Measurements from ENCODE around the gene GORASP1.

The GORASP1 gene

DNA sequence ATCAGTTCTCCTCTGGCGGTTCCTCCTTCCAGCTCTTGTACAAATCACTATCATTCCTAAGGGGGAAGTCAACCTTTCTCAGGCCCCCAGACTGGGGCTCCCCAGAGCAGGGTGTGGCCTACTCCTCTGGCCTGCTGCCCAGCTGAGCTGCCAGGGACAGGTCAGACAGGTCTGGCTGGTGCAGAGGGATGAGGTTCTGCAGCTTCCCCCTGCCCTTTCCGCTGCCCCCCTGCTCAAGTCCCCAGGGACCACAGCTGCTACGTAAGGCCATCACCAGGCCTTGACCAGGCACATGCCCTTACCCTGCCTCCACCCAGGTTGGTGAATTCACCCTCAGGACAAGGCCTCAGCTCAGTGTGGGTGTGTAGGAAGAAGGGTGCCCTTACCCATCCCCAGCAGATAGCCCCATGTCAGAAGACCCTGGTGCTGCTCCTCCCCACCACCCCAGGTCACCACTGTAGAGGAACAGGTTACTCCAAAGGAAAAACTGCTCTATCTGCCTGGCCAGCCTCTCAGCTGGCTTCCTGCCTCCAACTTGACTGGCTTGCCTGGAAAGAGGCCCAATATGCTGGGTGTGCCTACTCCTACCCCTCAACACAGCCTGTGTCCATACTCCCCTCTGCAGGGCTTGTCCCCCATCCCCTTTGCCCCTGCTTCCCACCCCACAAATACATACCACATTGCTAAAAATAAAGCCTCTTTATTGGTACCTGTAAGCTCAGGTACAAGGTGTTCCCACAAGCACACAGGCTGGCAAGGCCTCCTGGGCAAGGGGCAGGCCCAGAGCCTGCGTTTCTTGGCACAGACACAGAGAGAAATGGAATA, 34.0 kb upstream of the GORASP1 start:
- no peak for DNase-seq (ENCODE audit: low spot score)

DNA sequence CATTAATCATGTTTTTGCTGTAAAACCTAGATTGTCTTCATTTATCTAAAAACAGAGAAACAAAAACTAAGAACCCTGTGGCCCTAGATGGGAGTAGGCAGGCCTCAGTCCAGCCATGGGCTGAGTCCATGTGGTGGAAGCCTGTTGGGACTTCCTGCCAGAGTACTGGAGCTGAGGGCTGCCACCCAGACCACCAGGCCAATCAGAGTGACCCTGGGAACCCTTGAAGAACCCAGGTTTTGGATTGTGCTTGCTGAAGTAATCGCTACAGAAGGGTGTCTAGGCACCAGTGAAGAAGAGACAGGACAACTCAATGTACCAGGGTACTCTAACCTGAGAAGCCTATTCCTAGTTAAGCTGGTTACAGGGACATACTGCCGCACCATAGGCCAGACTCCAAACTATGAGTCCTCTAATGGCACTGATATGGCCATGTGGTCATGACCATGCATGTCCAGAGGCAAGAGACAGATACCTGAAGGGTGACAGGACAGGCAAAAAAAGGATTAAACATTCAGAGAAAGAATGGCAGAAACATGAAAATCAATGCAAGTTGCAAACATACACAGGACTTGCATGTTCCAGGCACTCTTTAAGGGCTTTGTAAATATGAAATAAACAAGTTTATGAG, 33.0 kb upstream of the GORASP1 start:
- no peak for DNase-seq (ENCODE audit: low spot score)

DNA sequence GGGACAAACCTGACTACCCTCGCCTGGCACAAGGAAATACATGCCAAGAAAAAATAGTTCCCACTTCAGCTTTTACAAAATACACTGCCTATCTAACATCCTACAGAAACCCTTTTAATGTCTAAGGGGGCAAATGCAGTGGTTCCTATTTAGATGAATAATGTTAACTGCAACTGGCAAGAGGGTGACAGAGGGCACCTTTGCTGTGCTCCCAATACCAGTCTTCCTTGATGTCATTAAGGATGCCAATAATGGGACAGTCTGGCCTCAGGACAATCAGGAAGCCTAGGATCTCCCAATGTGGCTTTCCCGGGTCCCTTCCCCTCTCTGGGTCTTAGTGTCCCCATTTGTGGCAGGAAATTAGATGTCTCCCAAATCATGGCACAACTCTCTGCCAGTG, 32.0 kb upstream of the GORASP1 start:
- DNase-seq (ENCODE audit: low spot score) = no peak

DNA sequence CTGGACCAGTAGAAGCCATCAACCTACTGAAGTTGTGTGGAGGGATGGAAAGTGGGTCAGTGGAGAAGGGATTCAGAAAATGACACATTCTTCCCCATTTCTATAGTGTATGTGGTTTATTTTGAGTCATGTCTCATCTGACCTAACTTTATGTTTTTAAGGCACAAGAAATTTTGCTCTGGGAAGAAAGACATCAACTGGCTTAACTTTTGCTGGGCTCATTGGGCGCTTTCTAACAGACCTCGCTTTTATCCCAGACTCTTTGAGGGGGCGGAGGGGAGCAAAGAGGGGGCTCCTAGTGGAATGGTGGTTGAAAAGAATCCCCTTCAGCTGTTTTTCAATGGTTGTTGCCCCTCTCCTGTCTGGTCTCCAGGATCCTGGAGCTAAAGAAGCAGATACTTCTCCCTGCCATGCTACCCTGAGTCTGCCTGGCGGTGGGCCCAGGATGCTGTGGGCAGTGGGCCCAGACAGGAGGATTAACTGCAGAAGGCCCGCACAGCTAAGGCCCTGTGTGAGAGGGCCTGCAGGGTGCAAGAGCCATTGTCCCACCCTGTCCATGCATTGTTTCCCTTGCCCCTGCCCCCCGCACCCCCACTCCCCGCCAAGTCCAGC, 31.5 kb upstream of the GORASP1 start:
- peak; percentile 55 for DNase-seq (ENCODE audit: low spot score)

DNA sequence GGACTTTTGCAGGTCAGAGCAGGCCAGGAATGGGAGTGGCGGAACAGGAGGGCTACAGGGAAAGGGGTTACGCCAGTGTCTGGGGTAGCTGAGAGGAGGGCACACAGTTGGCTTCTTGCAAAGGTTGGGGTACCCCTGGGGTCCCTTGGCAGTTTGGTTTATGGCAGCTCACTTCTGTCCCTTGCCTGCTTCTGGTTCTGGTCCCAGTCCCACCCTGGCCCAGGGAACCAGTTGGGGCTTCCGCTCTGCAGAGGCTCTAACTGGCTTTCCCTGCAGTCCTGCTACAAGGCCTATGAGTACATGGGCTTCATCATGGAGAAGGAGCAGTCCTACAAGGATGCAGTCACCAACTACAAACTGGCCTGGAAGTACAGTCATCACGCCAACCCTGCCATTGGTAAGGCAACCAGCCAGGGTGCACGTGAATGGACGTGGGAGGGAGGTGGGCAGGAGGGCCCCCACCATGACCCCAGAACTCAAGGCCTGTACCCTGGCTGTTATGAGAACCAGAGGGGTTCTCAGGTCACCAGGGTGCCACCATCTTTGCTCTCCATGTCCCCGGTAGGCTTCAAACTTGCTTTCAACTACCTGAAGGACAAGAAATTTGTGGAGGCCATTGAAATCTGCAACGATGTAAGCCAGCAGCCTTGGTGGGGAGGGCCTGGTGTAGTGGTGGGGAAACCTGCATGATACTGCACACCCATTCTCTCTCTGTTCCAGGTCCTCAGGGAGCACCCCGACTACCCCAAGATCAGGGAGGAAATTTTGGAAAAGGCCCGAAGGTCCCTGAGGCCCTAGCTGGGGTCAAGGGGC, 30.8 kb upstream of the GORASP1 start:
- DNase-seq (ENCODE audit: low spot score) = no peak

DNA sequence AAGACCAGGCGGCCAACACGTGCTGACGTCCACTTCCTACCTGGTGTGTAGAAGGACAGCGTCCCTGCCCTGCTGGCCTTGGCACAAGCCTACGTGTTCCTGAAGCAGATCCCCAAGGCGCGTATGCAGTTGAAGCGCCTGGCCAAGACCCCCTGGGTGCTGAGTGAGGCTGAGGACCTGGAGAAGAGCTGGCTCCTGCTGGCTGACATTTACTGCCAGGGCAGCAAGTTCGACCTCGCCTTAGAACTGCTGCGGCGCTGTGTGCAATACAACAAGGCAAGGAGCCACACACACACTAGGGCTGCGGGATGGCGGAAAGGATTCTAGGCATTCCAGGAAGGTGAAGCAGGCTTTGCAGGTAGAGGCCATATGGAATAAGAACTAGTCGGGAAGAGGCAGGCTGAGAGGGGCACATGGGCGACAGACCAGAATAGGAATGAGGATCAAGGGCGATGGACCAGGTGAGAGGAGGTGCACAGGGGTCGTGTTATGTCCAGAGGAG, 30.1 kb upstream of the GORASP1 start:
- DNase-seq (ENCODE audit: low spot score) = no peak

DNA sequence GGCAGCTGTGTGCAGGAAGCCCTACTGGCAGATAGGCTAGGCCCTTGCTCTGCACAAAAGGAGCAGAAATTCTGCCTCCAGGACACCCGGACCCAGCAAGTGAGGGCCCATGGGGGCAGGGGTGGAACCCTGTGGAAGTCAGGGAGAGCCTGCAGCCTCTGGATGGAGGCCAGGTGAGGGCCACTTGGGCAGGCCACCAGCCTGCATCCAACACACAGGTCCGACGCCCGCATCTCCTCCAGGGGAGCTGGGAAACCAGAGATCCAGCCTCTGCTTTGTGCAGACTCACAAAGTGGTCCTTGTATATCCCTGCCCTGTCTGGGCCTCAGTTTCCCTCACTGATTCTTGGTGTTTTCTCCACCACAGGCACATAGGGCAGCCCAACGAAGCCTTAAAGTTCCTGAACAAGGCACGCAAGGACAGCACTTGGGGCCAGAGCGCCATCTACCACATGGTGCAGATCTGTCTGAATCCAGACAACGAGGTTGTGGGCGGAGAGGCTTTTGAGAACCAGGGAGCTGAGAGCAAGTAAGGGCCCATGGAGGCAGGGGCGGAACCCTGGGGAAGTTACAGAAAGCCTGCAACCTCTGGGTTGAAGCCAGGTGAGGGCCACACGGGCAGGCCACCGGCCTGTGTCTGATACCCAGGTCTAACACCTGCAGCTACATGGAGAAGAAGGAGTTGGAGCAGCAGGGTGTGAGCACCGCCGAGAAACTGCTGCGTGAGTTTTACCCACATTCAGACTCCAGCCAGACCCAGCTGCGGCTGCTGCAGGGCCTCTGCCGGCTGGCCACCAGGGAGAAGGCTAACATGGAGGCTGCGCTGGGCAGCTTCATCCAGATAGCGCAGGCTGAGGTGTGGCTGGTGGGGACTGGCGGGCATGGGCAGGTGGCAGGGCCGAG, 29.4 kb upstream of the GORASP1 start:
- no peak for DNase-seq (ENCODE audit: low spot score)

DNA sequence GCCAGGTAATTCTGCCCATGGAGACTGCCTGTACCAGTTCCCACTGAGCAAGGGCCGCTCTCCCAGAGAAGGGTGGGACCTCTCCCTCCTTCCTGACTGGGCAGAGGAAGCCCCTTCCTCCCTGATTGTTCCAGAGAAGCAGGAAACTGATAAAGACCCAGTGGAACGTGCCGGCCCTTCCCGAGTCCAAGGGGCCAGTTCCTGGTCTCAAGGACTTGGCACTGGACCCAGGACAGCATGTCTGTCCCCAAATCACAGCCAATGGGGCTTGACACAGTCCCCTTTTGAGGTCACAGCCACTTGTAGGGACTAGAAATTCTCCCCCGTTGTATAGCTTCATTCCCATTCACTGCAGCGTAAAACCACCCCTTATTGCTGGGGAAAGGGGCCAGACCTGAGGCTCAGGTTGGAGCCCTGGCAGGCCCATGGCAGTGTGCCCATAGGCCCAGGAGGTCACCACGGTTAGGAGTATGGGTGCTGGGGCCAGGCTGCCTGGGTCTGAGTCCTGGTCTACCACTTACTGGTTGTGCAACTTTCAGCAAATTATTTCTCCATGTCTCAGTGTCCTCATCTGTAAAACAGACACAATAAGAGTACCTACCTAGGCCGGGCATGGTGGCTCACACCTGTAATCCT, 27.9 kb upstream of the GORASP1 start:
- DNase-seq (ENCODE audit: low spot score) = no peak

DNA sequence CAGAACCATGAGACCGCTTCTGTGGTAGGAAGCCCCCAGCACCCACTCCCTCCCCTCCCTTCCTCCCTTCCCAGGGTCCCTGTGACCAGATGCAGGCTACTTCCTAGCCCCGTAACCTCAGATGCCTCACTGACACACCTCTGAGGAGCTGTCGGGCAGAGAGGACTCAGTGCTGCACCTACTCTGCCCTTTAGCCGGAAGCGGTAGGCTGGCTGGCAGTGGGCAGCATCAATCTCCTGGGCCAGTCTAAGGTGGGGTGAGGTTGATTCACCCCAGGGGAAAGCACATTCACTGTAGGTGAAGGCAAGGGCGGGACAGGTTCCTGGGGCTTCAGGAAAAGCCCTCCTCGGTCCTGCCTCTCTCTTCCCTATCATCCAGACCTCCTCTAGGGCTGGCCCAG, 26.9 kb upstream of the GORASP1 start:
- no peak for DNase-seq (ENCODE audit: low spot score)

DNA sequence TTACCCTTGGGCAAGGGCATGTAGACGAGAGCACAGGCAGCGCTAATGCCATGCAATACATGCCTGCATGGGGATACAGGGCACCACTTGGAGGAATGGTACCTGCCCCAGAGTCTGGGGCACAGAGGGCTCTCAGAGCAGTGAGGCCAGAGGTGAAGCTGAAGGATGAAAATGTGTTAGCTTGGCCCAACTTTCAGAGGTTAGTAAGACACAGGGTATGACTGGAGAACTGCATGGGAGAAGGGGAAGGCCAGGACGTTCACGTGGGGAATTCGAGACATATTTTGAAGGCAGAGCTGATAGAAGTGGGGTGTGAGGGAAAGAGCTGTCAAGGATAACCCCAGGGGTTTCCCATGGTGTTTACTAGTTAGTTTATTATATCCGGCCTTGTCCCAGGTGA, 26.4 kb upstream of the GORASP1 start:
- DNase-seq (ENCODE audit: low spot score) = no peak

DNA sequence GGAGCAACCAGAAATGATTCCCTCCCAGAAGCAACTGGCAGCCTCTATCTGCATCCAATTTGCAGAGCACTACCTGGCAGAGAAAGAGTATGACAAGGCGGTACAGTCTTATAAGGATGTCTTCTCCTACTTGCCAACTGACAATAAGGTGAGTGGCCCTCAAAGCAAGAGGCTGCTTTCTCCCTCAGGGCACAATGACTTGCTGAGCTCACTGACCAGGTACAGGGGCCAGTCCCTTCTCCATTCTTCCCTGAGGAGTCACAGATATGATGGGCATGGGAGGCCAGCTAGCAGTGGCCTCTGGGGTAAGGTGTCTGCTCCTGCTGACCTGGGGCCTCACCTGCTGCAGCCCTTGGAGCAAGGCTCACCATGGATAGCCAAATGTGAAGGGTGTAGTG, 25.7 kb upstream of the GORASP1 start:
- DNase-seq (ENCODE audit: low spot score) = no peak

DNA sequence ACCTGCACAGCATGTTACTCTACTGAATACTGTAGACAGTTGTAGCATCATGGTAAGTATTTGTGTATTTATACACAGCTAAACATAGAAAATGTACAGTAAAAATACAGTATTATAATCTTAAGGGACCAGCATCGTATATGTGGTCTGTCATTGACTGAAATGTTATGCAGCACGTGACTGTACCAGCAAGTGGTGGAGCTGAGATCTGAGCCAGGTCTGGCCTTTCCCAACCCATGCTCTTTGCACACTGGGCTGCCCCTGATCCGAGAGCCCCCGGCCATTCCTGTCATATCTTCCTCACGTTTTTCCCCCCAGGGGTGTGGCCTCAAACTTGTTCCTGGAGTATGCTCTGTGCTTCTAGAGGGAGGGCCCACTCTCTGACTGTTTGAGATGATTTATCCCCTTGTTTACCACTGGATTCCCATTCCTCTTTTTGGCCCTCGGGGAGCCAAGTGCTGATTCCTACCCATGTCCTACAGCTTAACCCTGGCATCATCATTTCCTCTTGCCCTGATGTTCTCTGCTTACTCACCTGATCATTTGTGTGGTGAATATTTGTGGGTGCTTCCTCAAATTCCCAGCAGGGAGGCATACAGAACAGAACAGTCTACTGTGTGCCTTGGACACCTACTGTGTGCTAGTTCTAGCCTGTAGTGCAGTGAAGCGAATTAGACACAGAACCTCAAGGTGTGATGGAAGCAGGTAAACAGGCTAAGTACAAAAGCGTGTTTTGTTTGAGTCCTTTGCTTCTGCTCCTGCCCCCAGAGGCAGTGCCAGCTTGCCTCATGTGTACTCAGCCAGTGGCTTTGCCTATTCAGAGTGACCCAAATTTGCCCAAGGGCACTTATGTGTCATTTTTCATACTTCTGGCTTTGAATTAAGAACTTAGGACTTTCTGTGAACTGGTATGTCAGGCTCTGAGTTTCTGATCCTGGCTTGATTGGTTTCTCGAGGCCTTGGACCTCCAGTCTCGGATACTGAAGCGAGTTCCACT, 25.0 kb upstream of the GORASP1 start:
- DNase-seq (ENCODE audit: low spot score) = no peak

DNA sequence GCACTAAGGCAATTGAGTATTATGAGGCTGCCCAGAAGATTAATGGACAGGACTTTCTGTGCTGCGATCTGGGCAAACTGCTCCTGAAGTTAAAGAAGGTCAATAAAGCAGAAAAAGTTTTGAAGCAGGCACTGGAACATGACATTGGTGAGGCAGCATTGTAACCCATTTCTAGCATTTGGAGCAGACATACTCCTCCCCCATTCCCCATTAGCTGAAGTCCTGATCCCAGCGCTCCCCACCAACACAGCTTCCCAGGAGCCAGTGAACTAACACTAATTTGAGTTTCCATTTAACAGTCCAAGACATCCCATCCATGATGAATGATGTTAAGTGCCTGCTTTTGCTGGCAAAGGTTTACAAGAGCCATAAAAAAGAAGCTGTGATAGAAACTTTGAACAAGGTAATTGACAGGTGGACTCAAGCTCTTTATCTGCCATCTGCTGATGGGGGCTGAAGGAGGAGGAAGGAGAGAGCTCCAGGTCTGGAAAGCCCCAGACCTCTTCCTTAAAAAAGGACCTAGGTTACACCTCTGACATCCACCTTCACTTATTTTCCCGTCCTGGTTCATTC, 23.4 kb upstream of the GORASP1 start:
- DNase-seq (ENCODE audit: low spot score) = no peak

DNA sequence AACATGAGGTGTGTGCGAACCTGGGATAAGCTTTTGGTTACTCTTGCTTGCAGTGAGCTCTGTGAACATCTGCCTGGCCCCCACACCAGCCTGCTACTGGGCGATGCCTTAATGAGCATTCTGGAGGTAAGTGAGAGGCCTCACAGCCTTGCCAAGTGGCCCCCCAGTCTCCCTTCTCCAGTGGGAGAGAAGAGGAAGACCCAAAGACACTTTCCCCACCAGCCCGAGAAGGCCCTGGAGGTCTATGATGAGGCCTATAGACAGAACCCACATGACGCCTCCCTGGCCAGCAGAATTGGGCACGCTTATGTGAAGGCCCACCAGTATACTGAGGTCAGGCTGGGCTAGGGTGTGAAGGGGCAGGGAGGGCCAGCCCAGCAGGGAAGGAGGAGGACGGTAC, 22.6 kb upstream of the GORASP1 start:
- DNase-seq (ENCODE audit: low spot score) = no peak

DNA sequence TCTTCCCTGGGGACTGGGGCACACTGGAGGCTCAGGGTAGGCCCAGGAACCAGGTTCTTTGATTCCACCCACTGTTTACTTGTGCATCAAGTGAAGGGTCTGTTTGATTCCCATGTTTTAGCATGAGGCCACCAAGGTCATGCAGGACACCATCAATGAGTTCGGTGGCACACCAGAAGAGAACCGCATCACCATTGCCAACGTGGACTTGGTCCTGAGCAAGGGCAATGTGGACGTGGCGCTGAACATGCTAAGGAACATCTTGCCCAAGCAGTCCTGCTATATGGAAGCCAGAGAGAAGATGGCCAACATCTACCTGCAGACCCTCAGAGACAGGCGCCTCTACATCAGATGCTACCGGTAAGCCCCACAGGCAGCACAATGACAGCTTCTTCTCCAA, 21.5 kb upstream of the GORASP1 start:
- DNase-seq (ENCODE audit: low spot score) = no peak

DNA sequence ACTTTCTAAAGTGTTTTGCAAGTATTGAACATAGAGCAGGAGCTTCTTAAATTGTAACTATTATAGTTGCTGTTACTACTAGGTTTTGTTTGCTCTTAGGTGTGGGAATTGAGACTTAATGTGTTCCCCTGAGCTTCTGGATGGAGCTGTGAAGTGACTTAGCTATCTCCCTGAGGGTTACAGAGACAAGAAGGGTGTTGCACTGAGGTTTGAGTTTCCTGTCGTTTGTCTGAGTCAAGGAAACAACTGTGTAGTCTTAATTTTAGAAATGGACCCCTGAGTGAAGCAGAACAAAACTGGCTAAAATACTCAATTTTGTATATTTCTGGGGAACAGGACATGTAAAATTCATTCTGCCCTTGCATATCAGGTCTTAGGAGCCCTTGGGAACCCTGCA, 20.5 kb upstream of the GORASP1 start:
- DNase-seq (ENCODE audit: low spot score) = no peak

DNA sequence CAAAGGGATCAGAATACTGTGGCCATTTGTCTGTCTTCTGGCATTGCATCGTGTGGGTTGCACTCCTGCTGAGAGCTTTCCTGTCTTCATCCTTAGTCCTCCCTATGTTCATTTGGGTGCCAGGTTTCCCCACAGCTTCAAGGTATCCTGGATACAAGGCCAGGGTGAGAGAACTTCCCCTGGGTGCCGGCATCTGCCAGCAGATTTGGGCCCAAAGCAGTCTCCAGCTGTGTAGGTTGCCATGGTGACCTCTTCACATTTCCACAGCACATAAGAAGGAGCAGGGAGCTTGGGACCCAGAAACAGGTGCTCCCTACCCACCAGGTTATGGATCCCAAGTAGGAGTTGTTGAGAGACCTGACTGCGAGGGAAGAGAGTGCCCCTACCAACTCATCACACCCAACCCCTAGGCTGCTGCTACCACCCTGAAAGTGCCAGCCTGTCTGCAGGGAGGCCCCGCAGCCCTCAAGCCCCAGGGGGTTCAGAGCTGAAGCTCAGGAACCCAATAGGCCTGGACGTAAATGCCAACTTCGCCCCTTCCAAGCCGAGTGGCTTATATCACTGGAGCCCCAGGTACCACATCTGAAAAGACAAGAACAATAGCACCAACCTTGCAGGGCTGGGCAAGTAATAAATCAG, 20.0 kb upstream of the GORASP1 start:
- DNase-seq (ENCODE audit: low spot score) = no peak

DNA sequence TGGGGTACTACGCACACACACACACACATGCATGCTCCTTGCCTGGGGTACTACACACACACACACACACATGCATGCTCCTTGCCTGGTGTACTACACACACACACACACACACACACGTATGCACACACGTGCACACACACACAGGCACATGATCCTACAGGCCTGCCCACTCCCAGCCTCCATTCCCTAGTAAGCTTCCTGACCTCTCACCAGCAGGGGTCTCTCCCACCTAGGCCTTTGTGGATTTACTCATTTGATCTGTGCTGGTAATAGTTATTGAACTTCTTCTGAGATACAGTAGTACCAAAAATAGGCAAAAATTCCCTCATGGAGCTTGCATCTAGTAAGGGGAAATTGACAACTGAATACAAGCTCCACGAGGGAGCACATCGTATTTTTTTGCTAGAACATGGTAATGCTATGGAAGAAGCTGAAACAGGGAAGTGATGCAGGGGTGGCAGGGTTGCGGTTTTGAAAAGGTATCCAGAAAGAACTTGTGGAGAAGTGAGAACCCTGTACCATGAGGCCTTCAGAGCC, 19.2 kb upstream of the GORASP1 start:
- peak; percentile 29 for DNase-seq (ENCODE audit: low spot score)

All from globus pallidus (tissue), 1 donor.